GM06990 (cell line): ENCODE measurements around the gene UST.

ENCODE experiments used
- DNase-seq: peaks from one replicate; pipeline ENCODE4 v3.0.0-alpha.2; 2011; ENCODE audit not compliant: insufficient read length; ENCODE audit errors: extremely low read depth
- H3K27me3 ChIP-seq: replicated peaks from 2 replicates; pipeline ENCODE4 v1.6.0; 2011; ENCODE audit warnings: low read length; ENCODE audit not compliant: control insufficient read depth, insufficient read depth
- H3K36me3 ChIP-seq: 2 replicates; pipeline ENCODE4 v1.5.1; 2011; ENCODE audit warnings: low read length; ENCODE audit not compliant: control insufficient read depth, insufficient read depth
- H3K4me3 ChIP-seq: replicated peaks from 2 replicates; pipeline ENCODE4 v1.5.1; 2011; ENCODE audit warnings: low read depth, mild to moderate bottlenecking, control low read depth, low read length
- CTCF ChIP-seq: IDR thresholded peaks from 2 replicates; pipeline ENCODE4 v1.5.1; 2011; ENCODE audit warnings: low read length, control low read depth, mild to moderate bottlenecking, inconsistent platforms; ENCODE audit not compliant: insufficient read depth, poor library complexity, severe bottlenecking

Gene UST

DNA sequence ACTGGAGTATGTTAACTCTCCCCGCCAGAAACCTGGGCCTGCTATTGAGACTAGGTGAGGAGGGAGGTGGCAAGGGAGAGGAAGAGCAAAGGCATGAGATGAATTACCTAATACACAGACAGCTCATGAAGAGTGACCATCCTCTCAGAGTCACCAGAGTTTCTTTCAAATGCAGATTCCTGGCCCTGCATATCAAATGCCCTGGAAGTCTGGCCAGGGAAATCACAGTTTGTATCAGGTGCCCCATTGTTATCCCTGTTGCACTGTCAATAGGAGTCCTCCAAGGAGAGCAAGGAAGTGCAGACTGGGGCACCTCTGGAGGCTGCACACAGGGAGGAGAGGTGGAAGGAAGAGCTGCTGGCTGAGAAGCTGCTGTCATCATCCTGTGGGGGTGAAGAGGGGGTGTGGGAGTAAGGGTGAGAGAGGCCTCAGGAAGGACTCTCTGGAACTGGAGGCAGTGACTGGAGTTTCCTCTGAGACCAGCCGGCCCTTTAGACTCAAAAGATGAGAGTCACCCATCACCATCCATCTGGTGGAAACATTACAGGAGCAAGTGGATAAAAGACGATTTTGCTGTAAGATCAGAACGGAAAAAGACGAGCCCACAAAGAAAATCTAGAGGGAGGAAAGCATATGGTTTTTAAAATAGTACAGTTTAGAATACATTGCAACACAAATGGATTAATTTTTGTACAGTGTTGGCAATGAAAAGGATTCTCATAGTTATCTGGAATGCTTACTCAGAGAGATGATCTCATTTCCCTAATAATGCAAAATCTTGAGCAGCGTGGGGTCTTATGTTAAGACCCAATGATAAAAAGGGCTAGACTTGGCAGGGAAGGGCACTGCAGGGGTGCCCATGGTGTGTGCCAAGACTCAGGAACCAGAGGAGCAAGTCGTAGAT is 268.1 kb downstream of the UST start:
- DNase-seq = no peak

GRCh38 chr6:149015535-149016525 is 269.0 kb downstream of the UST start:
- no peak overlapping the region for H3K4me3 ChIP-seq
- H3K36me3 ChIP-seq = no peaks in the 10 kb centered on the region
- TF ChIP-seq CTCF = no peak
- H3K27me3 ChIP-seq = no peaks in the 10 kb centered on the region; the same call in 1 of the 2 replicates
- DNase-seq = no peak

More for the DNA sequence above, 268.1 kb downstream of the UST start:
- no peaks in the 10 kb centered on the region for H3K36me3 ChIP-seq
- no peak for TF ChIP-seq CTCF
- no peak overlapping the region for H3K4me3 ChIP-seq
- H3K27me3 ChIP-seq = no peaks in the 10 kb centered on the region; the same call in 1 of the 2 replicates

DNA sequence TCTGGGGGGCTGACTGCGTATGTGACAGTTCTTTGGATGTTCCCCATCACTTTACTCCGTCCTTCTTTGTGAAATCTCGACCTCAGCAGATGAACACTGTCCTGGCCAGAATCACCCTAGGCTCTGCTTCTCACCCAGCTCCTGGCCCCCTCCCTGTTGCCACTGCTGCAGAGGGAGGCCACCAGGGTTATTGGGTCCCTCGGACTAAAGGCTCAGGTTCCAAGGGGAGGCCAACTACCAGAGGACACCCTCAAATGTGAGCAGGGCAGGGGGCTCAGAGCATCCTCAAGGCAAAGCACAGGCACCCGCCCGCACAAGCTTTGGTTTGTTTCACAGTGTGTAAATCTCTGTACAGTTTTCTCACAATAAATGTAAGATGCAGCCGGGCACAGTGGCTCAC is 269.9 kb downstream of the UST start:
- H3K36me3 ChIP-seq = no peaks in the 10 kb centered on the region
- H3K4me3 ChIP-seq = no peak overlapping the region
- no peak for DNase-seq
- no peaks in the 10 kb centered on the region; the same call in 1 of the 2 replicates for H3K27me3 ChIP-seq
- TF ChIP-seq CTCF = no peak

- no peak for TF ChIP-seq CTCF
- DNase-seq = no peak
- H3K36me3 ChIP-seq = peaks cover 2% of the 10 kb centered on the region
- no peak overlapping the region for H3K4me3 ChIP-seq
- no peaks in the 10 kb centered on the region; the same call in 1 of the 2 replicates for H3K27me3 ChIP-seq
Measured at GRCh38 chr6:149020319-149020718, 273.5 kb downstream of the UST start.

GRCh38 chr6:149024361-149024760 is 277.5 kb downstream of the UST start:
- Histone ChIP-seq H3K4me3 (no peak overlapping the region), H3K36me3 (peaks cover 2% of the 10 kb centered on the region), H3K27me3 (no peaks in the 10 kb centered on the region)
- DNase-seq = no peak
- no peak for TF ChIP-seq CTCF
